GM19193 (cell line): ENCODE results near the gene HAO1.

Experiments
- POLR2A ChIP-seq: IDR thresholded peaks from 4 replicates; pipeline ENCODE4 v1.6.1; 2011; ENCODE audit not compliant: insufficient read depth, insufficient read length; ENCODE audit errors: extremely low read depth

The HAO1 gene

DNA sequence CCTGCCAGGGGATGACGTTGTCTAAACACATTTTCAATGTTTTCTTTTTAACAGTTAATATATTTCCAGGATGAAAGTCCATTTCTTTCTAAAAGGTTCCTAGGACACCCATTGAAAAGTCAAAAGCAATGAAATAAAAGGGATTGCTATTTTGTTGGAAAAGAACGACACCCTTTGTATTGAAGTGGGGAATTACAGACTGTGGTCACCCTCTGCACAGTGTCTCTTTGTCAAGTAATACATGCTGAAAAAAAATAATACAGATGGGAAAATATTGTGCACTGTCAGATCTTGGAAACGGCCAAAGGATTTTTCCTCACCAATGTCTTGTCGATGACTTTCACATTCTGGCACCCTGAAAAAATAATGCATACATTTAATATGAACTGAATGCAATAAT is 56.9 kb downstream of the HAO1 start:
- no peak for TF ChIP-seq POLR2A

DNA sequence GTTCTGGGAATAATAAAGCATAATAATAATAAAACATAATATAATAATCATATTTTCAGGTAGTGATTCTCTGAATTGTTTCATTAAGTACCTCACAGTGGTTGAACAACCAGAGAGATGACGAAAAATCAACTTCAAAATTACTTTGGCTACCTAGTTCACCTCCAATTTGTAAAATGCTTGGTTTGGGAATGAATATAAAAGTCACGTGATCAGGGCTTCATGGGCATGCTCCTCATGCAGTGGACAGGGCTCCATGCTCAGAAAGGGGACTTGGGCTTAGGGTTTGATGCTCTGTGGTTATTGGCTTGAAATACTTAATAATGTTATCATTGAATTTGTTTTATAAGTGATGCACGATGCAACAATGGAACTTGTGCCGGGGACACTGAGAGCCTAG is 58.2 kb downstream of the HAO1 start:
- TF ChIP-seq POLR2A: no peak

DNA sequence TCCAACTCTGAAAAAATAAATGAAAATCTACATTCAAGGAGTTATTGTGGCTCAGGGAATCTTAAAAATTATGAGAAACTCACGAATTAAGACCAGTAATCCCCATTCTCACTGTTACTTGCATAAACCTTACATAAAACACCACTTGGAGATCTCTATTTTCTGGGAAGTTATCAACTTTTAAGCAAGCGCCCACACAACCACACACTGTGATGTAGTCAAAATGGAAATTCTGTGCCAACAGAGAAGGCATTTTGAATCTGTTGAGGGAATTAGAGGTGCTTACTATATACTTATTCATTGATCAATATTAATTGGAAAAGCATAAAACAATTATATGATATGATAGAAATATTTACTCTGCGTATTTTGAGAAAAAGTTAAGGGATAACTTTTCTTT is 58.7 kb downstream of the HAO1 start:
- no peak for TF ChIP-seq POLR2A

DNA sequence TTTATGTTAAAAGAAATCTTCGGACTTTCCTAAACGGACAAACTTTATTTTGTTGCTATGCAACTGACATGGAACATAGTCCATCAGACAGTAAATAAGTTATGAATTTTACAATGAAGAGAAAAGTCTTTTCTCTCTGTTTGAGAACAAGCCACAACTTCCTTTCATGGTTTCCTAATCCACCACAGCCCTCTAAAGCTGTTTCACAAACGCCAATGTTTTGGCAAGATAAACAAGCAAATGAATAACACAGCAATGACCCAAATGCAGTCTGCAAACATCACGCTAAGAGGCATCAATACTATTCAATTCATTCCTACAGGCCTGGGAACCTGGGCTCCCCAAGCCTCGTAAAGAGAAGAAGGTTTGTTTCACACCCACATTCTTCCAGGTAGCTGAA is 60.4 kb downstream of the HAO1 start:
- TF ChIP-seq POLR2A: no peak

DNA sequence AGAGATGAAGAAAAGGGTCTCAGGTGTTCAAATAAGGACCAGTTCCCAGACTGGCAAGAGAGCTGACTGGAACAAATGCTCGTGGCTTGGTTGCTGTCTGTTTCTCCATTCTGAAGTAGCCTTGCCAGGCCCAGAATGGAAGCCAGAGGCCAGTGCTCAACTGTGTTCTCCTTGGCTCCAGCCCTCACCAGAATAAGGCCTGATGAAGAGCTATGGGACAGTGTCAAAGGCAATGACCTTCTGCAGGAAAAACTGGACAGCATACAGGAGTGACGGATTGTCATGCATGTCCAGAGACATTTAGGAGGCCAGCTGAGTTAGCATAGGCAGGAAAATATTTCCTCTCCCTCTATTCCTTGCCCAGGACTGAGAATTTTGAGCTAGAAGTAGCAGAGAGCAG is 72.2 kb downstream of the HAO1 start:
- TF ChIP-seq POLR2A: no peak

DNA sequence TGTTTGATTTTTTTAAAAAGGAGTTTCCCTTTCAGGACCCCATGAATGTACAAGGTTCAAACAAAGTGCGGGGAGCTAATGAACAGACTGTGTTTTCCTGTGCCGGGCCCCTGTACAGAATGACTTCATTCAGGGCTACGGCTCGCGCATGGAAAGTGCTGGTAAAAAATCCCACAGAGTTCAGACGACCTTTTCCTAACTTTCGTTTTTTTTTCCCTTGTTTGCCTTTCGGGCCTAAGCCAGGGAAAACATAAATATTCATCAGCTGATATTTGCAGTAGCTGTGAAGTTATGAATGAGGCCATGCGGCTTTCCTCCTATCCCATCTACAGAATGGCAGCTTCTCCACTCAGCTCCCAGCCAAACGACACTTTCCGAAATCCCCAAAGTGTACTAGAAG is 74.0 kb downstream of the HAO1 start:
- TF ChIP-seq POLR2A: no peak

DNA sequence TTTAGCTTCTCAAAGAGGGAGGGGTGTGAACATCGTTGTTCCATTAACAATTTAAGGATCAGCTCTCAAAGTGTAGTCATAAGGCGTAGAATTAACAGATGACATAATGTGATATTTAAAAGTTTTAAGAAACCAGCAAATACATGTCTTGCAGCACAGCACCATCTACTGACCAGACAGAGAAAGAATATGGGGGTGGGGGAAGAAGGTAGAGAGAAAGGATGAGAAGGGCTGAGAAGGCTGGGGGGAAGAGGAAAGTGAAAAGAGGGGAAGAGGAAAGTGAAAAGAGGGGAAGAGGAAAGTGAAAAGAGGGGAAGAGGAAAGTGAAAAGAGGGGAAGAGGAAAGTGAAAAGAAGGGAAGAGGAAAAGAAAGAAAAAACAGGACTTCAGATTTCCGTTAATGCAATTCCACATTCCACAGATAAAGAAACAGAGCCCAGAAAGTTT is 80.9 kb downstream of the HAO1 start:
- TF ChIP-seq POLR2A: no peak

DNA sequence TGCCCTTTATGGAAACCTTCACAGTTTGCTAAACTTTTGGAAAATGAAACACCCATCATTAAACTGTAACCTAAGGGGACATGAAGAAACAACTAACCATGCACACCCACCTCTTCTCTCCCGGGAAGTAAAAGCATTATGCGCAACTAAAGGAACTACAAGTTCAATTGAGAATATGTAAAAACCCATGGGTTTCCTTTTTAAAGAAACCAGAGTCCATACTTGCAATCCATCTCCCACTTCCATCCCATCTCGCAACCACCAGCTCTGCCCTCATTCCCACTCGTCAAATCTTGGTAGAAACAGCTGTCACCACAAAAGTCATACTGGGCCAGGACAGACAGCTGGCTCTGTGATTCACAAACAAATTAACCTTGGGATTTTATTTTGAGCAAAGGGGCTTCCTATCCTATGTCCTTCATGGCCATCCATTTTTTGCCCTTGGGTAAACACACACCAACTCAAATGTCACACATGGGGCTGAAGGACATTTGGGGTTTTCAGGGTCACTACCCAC is 81.5 kb downstream of the HAO1 start:
- TF ChIP-seq POLR2A: no peak

DNA sequence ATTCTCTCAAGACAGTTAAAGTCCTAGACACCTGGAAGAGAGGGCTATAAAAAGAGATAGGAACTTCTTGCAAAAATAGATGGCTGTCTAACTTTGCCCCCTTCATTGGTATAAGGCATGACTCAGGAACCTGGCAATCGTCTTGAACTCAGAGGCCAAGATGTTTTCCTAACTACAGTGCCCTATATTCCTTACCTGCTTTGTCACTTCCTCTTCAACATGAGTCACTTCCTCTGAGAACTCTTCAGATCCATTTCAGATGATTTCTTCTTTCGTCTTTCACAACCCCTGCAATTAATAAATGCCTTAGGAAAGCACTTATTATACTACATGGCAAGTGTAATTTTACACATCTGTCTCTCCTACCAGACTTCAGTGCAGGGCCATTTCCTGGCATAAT is 83.5 kb downstream of the HAO1 start:
- no peak for TF ChIP-seq POLR2A

DNA sequence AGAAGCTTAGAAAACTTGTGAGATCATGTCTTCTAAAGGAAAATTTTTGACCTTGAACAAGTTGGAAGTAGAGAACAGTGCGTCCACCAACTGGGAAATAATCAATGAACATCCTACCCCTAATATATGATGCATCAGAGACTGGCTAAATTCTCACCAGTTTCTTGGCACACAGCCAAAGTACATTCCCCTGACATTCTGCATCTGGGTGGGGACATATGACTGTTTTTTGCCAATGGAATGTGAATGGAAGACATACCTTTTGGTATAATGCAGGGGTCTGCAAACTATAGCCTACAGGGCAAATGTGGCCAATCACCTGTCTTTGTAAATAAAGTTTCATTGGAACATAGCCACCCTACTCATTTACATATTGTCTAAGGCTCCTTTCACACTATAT is 84.7 kb downstream of the HAO1 start:
- TF ChIP-seq POLR2A: no peak

DNA sequence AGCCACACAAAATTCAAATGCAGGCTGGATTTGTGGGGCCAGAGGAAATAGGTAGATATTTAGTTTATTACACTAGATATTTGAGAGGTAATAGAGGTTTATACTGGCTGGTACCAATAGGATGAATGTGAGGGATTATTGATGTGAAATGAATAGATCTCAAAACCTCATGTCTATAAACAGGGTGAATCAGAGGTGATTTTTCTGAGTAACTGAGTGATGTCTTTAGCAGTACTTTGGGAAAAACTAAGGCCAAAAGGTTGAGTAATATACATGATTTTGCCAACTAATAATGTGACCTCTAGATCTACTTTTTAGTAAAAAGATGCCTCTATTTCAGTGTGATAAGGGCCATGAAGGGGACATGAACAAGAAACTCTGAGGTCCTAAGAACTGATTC is 86.8 kb downstream of the HAO1 start:
- TF ChIP-seq POLR2A: no peak

DNA sequence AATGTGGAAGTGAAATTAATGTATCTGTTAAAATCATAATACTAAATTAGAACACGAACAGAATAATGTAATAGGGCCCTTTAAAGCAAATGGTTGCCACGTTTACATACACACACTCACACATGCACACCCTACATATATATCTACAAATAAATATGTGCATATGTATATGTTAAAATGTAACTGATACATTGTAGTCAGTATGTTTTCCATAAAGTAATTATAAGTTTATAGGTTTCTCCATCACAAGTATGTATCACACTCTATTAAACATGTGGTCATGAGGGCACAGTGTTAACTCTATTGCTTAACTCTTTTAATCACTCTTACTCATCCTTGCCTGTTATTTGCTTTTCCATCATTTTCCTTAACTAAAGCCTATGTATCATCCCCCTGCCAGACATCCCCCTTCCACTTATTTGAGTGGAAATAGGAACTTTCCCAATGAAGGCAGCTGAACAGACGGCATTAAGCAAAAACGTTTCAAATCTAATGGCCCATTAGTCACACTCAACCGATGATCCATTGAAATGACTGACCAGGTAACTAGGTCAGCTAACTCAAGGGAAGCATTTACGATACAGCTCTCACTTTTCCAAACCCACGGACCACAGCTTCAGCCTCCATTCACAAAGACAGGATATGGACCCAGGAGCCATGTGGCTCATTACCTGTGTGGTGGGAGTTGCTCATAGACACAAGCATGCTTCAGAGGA is 89.3 kb downstream of the HAO1 start:
- TF ChIP-seq POLR2A: no peak

DNA sequence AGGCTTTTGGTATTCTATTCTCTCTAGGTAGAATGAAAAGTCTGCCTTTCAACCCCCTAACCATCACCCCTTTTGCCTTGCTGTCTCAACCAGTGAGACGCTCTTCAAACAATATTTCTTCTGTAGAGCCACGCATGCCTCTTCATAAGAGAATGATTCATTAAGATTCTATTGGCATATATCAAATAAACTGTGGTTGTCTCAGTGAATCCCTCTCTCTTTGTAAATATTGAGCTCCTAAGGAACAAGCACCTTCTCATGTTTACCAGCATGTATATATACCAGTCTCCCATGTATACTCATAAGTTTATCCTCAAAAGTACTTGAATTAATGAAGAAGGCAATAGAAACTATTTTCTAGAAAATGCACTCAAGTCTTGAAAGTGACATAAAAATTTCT is 90.6 kb downstream of the HAO1 start:
- TF ChIP-seq POLR2A: no peak

DNA sequence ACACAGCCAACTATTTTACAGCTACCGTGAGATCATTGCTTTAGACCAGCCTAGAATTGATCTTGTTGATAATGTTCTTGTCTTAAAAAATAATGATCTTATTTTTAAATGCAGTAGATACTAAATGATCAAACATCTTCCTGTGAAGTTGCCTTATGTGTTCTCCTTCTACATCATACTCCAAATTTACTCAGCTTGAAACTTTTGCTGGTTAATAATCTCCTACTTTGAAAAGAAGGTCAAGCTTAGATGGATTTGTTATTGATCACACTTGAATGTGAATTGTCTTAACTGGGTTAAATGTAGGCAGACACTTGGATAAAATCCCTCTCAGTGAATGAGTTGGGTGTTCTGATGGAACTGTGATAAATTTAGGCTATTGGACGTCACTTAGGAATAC is 91.9 kb downstream of the HAO1 start:
- TF ChIP-seq POLR2A: no peak

DNA sequence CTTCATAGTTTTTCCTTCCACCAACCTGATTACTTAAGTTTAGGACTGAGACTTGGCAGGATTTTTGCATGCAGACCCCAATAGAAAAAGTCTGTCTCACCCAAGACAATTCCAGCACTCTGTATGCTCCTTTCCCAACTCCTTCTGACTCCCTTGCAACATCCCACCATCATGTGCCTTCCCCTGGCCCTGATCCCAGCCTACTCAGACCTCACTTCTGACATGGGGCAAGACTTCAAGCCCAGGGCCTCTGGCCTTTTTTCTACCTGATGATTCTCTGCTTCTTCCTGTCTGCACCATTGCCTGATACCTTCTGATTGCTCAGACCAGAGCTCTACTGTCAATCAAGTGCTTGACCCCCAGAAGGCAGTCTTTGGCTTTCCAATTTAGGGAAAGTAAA is 96.6 kb downstream of the HAO1 start:
- TF ChIP-seq POLR2A: no peak

DNA sequence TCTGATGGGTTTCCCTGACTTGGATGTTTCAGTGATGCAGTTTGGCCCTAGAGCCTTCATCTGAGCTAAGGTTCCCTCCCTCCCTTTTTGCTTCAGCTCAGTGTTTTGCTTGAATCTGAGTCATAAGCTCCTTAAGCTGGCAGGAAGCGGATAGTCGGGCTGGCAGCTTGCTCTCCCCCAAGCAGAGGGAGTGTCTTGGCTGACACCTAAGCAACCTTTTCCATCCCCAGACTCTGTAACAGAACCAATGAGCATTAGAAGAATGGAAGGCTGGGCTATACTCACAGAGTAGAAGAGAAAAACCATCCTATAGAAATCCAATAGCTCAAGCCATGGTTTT is 98.3 kb downstream of the HAO1 start:
- no peak for TF ChIP-seq POLR2A

DNA sequence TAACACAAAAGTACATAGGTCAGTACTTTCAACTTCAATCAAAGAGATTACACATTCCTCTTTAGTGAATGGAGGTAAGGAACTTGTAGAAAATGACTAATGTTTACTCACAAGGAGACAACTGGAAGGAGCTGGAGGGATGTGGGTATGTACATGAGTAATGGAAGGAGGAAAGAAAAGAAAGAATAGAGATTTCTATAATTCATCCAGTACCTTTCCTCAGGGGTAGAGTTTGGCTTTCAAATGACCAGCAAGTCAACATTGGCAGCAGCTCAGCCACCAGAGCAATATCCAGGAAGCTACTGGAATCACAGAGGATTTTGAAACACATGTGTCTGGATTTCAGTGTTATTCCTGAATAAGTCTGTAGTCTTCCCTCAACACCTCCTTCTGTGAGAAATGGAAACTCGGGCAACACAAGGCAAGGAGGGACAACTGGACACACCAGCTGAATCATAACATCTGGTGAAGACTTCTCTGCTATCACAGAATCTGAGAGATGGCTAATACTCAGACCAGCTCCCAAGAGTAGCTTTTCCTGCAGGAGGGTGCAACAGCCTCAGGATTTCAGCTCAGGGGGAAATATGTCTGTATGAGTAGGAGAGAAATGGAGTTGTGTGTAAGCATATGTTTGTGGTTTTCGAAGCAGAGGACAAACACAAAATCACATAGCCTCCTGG is 98.8 kb downstream of the HAO1 start:
- no peak for TF ChIP-seq POLR2A

DNA sequence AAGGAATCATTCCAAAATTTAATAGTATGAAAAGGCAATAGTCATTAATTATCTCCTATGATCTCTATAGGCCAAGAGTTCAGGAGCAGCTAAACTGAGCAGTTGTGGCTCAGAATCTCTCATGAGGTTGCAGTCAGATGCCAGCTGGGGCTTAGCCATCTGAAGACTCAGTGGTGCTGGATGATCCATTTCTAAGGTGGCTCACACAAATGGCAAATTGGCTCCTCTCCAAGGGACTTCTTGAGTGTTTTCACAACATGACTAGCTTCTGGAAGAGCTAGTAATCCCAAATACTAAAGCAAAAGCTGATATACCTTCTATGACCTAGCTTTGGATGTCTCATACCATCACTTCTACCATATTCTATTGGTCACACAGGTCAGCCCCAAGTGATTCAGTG is 104.2 kb downstream of the HAO1 start:
- TF ChIP-seq POLR2A: no peak
